ENCODE measurements around the gene PI16.

PI16 gene

DNA sequence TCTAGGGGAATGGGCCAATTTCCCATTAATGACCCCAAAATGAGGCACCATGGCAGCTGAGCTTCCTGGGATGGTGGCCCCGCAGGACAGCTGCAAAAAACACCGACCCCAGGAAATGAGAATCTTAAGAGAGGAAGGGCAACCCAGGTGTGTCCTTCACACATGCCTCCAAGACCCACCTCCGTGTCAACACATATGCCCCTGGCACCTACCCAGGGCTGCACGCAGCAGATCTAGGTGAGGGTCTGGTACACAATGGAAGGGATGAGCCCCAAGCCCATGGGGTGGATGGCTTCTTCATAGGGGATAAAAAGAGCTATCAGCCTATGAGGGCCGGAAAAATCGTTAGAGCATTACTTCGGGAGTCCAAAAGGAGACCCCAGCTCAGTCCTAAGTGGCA is 22.0 kb downstream of the PI16 start:
- no peaks in the 10 kb centered on the region for H3K4me1 ChIP-seq (ENCODE audit: control insufficient read depth in 1 of 2, insufficient read depth in 1 of 2, low read depth in 1 of 2, low read length in 1 of 2)
- TF ChIP-seq, protein P1, sequence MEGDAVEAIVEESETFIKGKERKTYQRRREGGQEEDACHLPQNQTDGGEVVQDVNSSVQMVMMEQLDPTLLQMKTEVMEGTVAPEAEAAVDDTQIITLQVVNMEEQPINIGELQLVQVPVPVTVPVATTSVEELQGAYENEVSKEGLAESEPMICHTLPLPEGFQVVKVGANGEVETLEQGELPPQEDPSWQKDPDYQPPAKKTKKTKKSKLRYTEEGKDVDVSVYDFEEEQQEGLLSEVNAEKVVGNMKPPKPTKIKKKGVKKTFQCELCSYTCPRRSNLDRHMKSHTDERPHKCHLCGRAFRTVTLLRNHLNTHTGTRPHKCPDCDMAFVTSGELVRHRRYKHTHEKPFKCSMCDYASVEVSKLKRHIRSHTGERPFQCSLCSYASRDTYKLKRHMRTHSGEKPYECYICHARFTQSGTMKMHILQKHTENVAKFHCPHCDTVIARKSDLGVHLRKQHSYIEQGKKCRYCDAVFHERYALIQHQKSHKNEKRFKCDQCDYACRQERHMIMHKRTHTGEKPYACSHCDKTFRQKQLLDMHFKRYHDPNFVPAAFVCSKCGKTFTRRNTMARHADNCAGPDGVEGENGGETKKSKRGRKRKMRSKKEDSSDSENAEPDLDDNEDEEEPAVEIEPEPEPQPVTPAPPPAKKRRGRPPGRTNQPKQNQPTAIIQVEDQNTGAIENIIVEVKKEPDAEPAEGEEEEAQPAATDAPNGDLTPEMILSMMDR (IDR thresholded peaks at IDR 0.05): no peak
- no peaks in the 10 kb centered on the region for H3K9me3 ChIP-seq
- no peaks in the 10 kb centered on the region for H3K27me3 ChIP-seq
- peaks cover 95% of the 10 kb centered on the region for H3K36me3 ChIP-seq
- no peak overlapping the region for H3K4me3 ChIP-seq (ENCODE audit: low read depth in 1 of 2, low read length in 1 of 2)
- no peak overlapping the region for H3K27ac ChIP-seq

DNA sequence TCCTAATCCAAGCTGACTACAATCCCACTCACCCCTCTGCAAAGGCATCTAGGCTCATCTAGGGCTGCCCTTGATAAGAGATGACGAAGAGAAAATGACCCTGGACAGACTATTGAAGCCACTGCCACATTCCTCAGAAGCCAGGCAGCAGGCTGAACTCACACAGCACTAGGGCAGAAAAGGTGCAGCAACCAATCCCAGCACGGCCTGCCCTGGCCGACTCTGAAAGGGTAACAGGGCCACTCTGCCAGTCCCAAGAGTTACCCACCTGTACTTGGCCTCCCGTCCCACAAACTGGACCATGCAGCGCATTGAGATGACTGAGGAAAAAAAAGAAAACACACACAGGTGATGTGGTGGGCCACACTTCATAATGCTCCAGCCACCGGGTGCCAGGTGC is 22.4 kb downstream of the PI16 start:
- H3K36me3 ChIP-seq: peaks cover 90% of the 10 kb centered on the region
- TF ChIP-seq, protein P1 (IDR thresholded peaks at IDR 0.05): no peak
- no peaks in the 10 kb centered on the region for H3K4me1 ChIP-seq (ENCODE audit: control insufficient read depth in 1 of 2, insufficient read depth in 1 of 2, low read depth in 1 of 2, low read length in 1 of 2)
- H3K4me3 ChIP-seq (ENCODE audit: low read depth in 1 of 2, low read length in 1 of 2): no peak overlapping the region
- no peaks in the 10 kb centered on the region for H3K9me3 ChIP-seq
- H3K27me3 ChIP-seq: no peaks in the 10 kb centered on the region
- no peak overlapping the region for H3K27ac ChIP-seq

DNA sequence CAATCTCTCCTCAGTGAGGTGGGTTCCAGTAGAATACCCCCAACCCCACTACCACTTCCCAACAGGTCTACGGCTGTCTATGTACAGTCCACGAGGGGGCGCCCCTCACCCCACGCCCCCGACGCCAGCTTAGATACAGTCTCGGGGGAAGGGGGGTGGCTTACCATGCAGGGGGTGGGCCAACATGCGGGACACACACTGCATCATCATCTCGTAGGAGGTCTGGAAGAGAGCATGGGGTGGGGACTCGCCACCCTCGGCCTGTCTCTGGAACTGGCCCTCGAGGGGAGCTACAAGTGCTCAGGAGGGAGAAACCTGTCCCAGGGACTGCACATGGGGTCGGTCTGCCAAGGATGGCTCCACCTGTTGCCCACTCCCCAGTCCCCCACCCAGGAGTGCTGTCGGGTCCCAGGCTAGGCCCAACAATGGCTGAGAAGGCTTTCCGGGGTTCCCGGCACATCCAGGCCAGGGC is 23.0 kb downstream of the PI16 start:
- Histone ChIP-seq H3K27ac (no peak overlapping the region), H3K4me1 (ENCODE audit: control insufficient read depth in 1 of 2, insufficient read depth in 1 of 2, low read depth in 1 of 2, low read length in 1 of 2) (no peaks in the 10 kb centered on the region), H3K9me3 (no peaks in the 10 kb centered on the region), H3K36me3 (peaks cover 85% of the 10 kb centered on the region), H3K27me3 (no peaks in the 10 kb centered on the region), H3K4me3 (ENCODE audit: low read depth in 1 of 2, low read length in 1 of 2) (no peak overlapping the region)
- TF ChIP-seq, protein P1 (IDR thresholded peaks at IDR 0.05): no peak

DNA sequence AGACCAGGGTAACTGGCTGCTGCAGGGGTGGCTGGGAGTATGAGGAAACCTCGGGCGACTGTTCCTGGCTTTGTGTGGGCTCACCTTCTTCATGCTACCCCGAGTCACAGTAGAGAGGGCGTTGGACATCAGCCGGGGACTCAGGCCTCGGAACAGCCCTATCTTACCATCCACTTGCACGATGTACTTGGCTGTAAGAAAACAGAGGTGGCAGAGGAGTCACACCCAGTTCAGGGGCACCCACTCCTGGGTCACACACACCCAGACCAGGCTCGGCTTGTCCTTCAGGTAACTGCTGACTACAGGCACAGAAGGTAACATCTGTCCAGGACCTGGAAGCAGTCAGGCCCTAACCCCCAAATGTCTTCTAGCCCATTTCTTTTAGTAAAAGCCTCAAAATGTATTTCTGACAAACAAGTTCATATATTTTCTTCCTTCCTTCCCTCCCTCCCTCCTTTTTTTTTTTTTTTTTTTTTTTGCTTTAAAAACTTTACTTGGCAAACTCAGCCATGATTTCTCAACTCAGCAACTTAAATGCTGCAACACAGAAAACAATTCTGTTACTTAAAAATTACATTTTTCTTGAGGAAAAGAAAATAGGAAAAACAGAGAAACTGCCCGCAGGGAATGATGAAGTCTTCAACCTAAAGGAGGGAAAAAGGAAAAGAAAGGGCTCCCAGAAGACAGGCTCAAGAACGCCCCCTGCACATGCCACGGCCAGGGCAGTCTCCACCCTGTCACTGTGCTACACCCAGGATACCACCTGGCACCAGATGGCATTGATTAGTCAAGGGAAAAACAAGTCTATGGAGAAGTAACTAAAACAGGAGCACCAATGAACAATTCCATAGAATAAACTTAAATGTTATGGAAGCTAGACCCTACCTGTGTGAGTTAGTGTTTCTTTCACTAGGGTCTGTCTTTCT is 24.1 kb downstream of the PI16 start:
- Histone ChIP-seq H3K9me3 (no peaks in the 10 kb centered on the region), H3K36me3 (peaks cover 73% of the 10 kb centered on the region), H3K4me3 (ENCODE audit: low read depth in 1 of 2, low read length in 1 of 2) (no peak overlapping the region), H3K4me1 (ENCODE audit: control insufficient read depth in 1 of 2, insufficient read depth in 1 of 2, low read depth in 1 of 2, low read length in 1 of 2) (peaks cover 2 to 4% of the 10 kb centered on the region in 2 experiments), H3K27me3 (no peaks in the 10 kb centered on the region), H3K27ac (no peak overlapping the region)
- TF ChIP-seq, protein P1 (IDR thresholded peaks at IDR 0.05): no peak

DNA sequence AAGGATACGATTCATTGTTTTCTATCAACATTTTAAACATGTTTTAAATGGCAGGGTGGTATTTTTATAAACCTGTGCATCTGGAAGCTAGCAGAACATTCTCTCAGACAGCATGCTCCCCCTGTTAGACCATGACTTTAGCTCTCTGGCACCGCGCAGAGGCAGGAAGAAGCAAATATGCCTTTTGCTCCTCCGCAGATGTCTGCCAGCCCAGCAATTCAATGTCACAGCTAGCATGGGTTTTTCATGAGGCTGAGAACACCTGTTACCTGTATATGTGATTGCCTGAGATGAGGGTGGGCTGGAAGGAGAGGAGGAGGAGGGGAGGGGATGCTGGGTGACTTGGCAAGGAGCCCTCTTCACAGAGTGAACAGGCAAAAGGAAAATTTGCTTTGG is 24.8 kb downstream of the PI16 start:
- Histone ChIP-seq H3K4me3 (ENCODE audit: low read depth in 1 of 2, low read length in 1 of 2) (no peak overlapping the region), H3K4me1 (ENCODE audit: control insufficient read depth in 1 of 2, insufficient read depth in 1 of 2, low read depth in 1 of 2, low read length in 1 of 2) (peaks cover 9% of the 10 kb centered on the region in 2 experiments), H3K9me3 (no peaks in the 10 kb centered on the region), H3K27ac (no peak overlapping the region), H3K27me3 (no peaks in the 10 kb centered on the region), H3K36me3 (peaks cover 66% of the 10 kb centered on the region)
- TF ChIP-seq, protein P1 (IDR thresholded peaks at IDR 0.05): no peak
